K562 (cell line): Measurements from ENCODE around the gene RBM15. TPM values are rescaled to one million over a fixed set of nuclear protein-coding genes. Genes with fewer than 3 reads are reported as not detected.

ENCODE experiments used
- ATAC-seq: fragments of 200-7000 bp; cut with Tn5 transposase; 3 replicates; pipeline ENCODE4 v1.9.1; 2020; ENCODE audit warnings: moderate library complexity
- BruUV-seq: library from RNA; stranded (reverse); fragments of 400-500 nt; replicated peaks from 2 replicates; lab custom pipeline; 2021; lab: Mats Ljungman, UMichigan
- CTCF ChIA-PET: fragments of 300-600 bp; formaldehyde crosslinking; extraction: SDS; loops from one replicate; lab custom pipeline; 2021; ENCODE audit warnings: low intra/inter-chr PET ratio; lab: Yijun Ruan, JAX
- POLR2A ChIA-PET: fragments of 300-600, 350-650 bp; sonication (Branson Sonifier 250); formaldehyde crosslinking; extraction: SDS; loops from one replicate; lab custom pipeline; 2021; ENCODE audit warnings: antibody characterized with exemption, inconsistent platforms; lab: Yijun Ruan, JAX
- DNase-seq, 4 experiments: peaks; one replicate each; pipeline versions ENCODE4 v3.0.0 to v3.0.0-alpha.2; 2011 to 2018; ENCODE audit warnings: low spot score in 3 of 4, mixed read lengths in 3 of 4; ENCODE audit errors: extremely low read depth in 1 of 4
- FAIRE-seq: peaks from 2 replicates; lab custom pipeline; 2011; peaks lifted over from hg19 to GRCh38; lab: Jason Lieb, UNC
- H2AFZ ChIP-seq: 2 replicates; pipeline ENCODE4 v1.6.0; 2011; ENCODE audit warnings: low read depth, low read length, control low read depth, inconsistent platforms
- H3K27ac ChIP-seq: fragments of 200-600 bp; 3 replicates; pipeline ENCODE4 v1.8.0; 2011; ENCODE audit warnings: low read depth, mild to moderate bottlenecking, control low read depth, inconsistent platforms, low read length, moderate library complexity, mixed read lengths; ENCODE audit errors: extremely low read depth
- H3K27me3 ChIP-seq, 2 experiments: fragments of 300-600 bp in 1 of 2; 2 replicates in 1 of 2; 3 replicates in 1 of 2; pipeline versions ENCODE4 v1.6.0 to v1.8.0; 2011; ENCODE audit warnings: inconsistent platforms in 2 of 2, low read length in 2 of 2, mild to moderate bottlenecking in 1 of 2, mixed read lengths in 1 of 2, moderate library complexity in 1 of 2; ENCODE audit not compliant: control insufficient read depth in 2 of 2, insufficient read depth in 2 of 2
- H3K36me3 ChIP-seq: fragments of 300-600 bp; 3 replicates; pipeline ENCODE4 v1.8.0; 2011; ENCODE audit warnings: mild to moderate bottlenecking, low read length, inconsistent platforms; ENCODE audit not compliant: control insufficient read depth, insufficient read depth
- H3K4me1 ChIP-seq, 2 experiments: fragments of 200-600 bp in 1 of 2; replicated peaks in 1 of 2; 2 replicates in 1 of 2; 3 replicates in 1 of 2; pipeline versions ENCODE4 v1.5.1 to v1.8.0; 2011; ENCODE audit warnings: inconsistent platforms in 2 of 2, low read length in 2 of 2, mild to moderate bottlenecking in 1 of 2, mixed read lengths in 1 of 2, moderate library complexity in 1 of 2; ENCODE audit not compliant: control insufficient read depth in 2 of 2, insufficient read depth in 2 of 2
- H3K4me2 ChIP-seq: 2 replicates; pipeline ENCODE4 v1.6.1; 2011; ENCODE audit warnings: low read length, control low read depth, inconsistent platforms, mixed read lengths; ENCODE audit not compliant: insufficient read depth
- H3K4me3 ChIP-seq: fragments of 200-600 bp; sonication (generic), shearing (Covaris generic); 2 replicates; pipeline ENCODE4 v1.5.1; 2016; ENCODE audit warnings: control low read depth, inconsistent platforms
- H3K79me2 ChIP-seq: fragments of 200-600 bp; 3 replicates; pipeline ENCODE4 v1.8.0; 2011; ENCODE audit warnings: low read length, inconsistent platforms; ENCODE audit not compliant: control insufficient read depth, insufficient read depth
- H3K9ac ChIP-seq, 2 experiments: 2 replicates each; pipeline versions ENCODE4 v1.6.0 to v1.6.1; 2011; ENCODE audit warnings: low read depth in 2 of 2, low read length in 2 of 2, control low read depth in 1 of 2, inconsistent platforms in 1 of 2, mild to moderate bottlenecking in 1 of 2, mixed read lengths in 1 of 2; ENCODE audit not compliant: insufficient read depth in 1 of 2
- H3K9me1 ChIP-seq: one replicate; pipeline ENCODE4 v1.6.0; 2011; ENCODE audit warnings: inconsistent platforms, mild to moderate bottlenecking, low read length, moderate library complexity; ENCODE audit not compliant: control insufficient read depth, insufficient read depth
- H3K9me3 ChIP-seq: replicated peaks from 2 replicates; pipeline ENCODE4 v1.5.1; 2011; ENCODE audit warnings: low read depth, low read length, inconsistent platforms; ENCODE audit not compliant: control insufficient read depth, insufficient read depth
- H4K20me1 ChIP-seq: replicated peaks from 2 replicates; pipeline ENCODE4 v1.6.1; 2011; ENCODE audit warnings: low read length, inconsistent platforms, mixed read lengths; ENCODE audit not compliant: control insufficient read depth, insufficient read depth
- CBFA2T2 ChIP-seq: fragments of 450-650 bp; conservative IDR thresholded peaks from 2 replicates; pipeline ENCODE4 v1.6.1; 2017; ENCODE audit warnings: mild to moderate bottlenecking
- CBFA2T3 ChIP-seq: fragments of 450-650 bp; IDR thresholded peaks from 2 replicates; pipeline ENCODE4 v1.6.1; 2017
- CBX2 ChIP-seq: fragments of 200-600 bp; sonication (generic); IDR thresholded peaks from one replicate; pipeline ENCODE4 v1.6.1; 2012; ENCODE audit warnings: mild to moderate bottlenecking, low read length, inconsistent platforms; ENCODE audit not compliant: insufficient read depth, poor library complexity, severe bottlenecking
- DPF2 ChIP-seq: fragments of 450-650 bp; IDR thresholded peaks from 2 replicates; pipeline ENCODE4 v1.6.1; 2016
- EP300 ChIP-seq: IDR thresholded peaks from 2 replicates; pipeline ENCODE4 v1.6.1; 2012; ENCODE audit warnings: low read length, improper control_type of control experiment
- IRF9 ChIP-seq: fragments of 450-650 bp; IDR thresholded peaks from 2 replicates; pipeline ENCODE4 v1.6.1; 2016; ENCODE audit warnings: missing biosample characterization, missing genetic modification characterization
- JUND ChIP-seq, 2 experiments: IDR thresholded peaks; 2 replicates in 1 of 2; 3 replicates in 1 of 2; pipeline ENCODE4 v1.6.1; 2011; ENCODE audit warnings: borderline replicate concordance in 2 of 2, low read depth in 2 of 2, low read length in 2 of 2, improper control_type of control experiment in 1 of 2, missing biosample characterization in 1 of 2, missing genetic modification characterization in 1 of 2, missing genetic modification reagents in 1 of 2
- MAFG ChIP-seq: fragments of 450-650 bp; conservative IDR thresholded peaks from 2 replicates; pipeline ENCODE4 v1.6.1; 2016; ENCODE audit warnings: missing genetic modification characterization, missing compliant biosample characterization
- NBN ChIP-seq: fragments of 450-650 bp; IDR thresholded peaks from 2 replicates; pipeline ENCODE4 v1.6.1; 2016; ENCODE audit warnings: low read depth, mild to moderate bottlenecking
- NFE2 ChIP-seq: IDR thresholded peaks from 2 replicates; pipeline ENCODE4 v1.6.1; 2014; ENCODE audit warnings: antibody characterized with exemption, low read depth
- PTTG1 ChIP-seq: fragments of 450-650 bp; IDR thresholded peaks from 2 replicates; pipeline ENCODE4 v1.6.1; 2016; ENCODE audit warnings: low read depth, mild to moderate bottlenecking, missing genetic modification characterization, missing compliant biosample characterization
- SMARCA4 ChIP-seq: fragments of 450-650 bp; IDR thresholded peaks from 2 replicates; pipeline ENCODE4 v1.6.1; 2016
- SMARCE1 ChIP-seq: fragments of 450-650 bp; IDR thresholded peaks from 2 replicates; pipeline ENCODE4 v1.7.1; 2016; ENCODE audit warnings: mild to moderate bottlenecking
- SOX6 ChIP-seq: fragments of 450-650 bp; IDR thresholded peaks from 2 replicates; pipeline ENCODE4 v1.6.1; 2014; ENCODE audit warnings: mild to moderate bottlenecking
- TEAD4 ChIP-seq, 2 experiments: sonication (generic) in 1 of 2; formaldehyde crosslinking in 1 of 2; IDR thresholded peaks; 2 replicates each; pipeline versions ENCODE4 v1.6.1 to v1.8.0; 2012 to 2022; ENCODE audit warnings: borderline replicate concordance in 1 of 2, inconsistent platforms in 1 of 2, low read length in 1 of 2, mild to moderate bottlenecking in 1 of 2, missing genetic modification reagents in 1 of 2
- ZEB2 ChIP-seq: fragments of 450-650 bp; IDR thresholded peaks from 2 replicates; pipeline ENCODE4 v1.6.1; 2016
- ZNF239 ChIP-seq: fragments of 250-450 bp; sonication (Bioruptor Pico); IDR thresholded peaks from 2 replicates; pipeline ENCODE4 v1.4.0; 2020; ENCODE audit warnings: mild to moderate bottlenecking
- ZNF449 ChIP-seq: fragments of 250-450 bp; sonication (Bioruptor Pico); IDR thresholded peaks from 2 replicates; pipeline ENCODE4 v1.8.0; 2022; ENCODE audit warnings: moderate library complexity, mild to moderate bottlenecking, inconsistent platforms
- WGBS: fragments of 100-300 bp; shearing (Covaris generic); methylation state at CpG from one replicate; pipeline ENCODE4 v1.1.6; 2016; ENCODE audit warnings: low coverage, mixed read lengths; ENCODE audit not compliant: insufficient coverage; ENCODE audit errors: missing lambda C conversion rate; 5-methylcytosine and 5-hydroxymethylcytosine counted together
- in situ Hi-C: fragments of 300-500 bp; cut with MboI; formaldehyde crosslinking; loops from 4 replicates; pipeline ENCODE4 v1.15.0; 2018; ENCODE audit warnings: inconsistent platforms, mixed read lengths
- intact Hi-C: fragments of 100-400 bp; cut with micrococcal nuclease; formaldehyde crosslinking; loops from 2 replicates; pipeline ENCODE4 v1.14.2; 2022
- polyA plus RNA-seq, 8 experiments: library from polyadenylated mRNA; depleted of rRNA in 4 of 8; stranded (reverse) in 5 of 8; unstranded in 3 of 8; fragments of >200 nt; fragmentation: Nextera tagmentation in 2 of 8; fragmentation: Illumina TruSeq in 1 of 8; extraction: Ambion mirVana in 2 of 8; extraction: Trizol in 1 of 8; gene quantifications; 2 replicates each; pipeline versions ENCODE4 v1.2.1 to v1.2.3, GENCODE V29; 2011 to 2014; ENCODE audit warnings: inconsistent platforms in 1 of 8, missing spikeins in 1 of 8
- total RNA-seq, 7 experiments: library from RNA; depleted of rRNA in 6 of 7; stranded (reverse); fragments of >200 nt in 6 of 7; fragmentation: Illumina TruSeq in 2 of 7; extraction: Trizol in 2 of 7; gene quantifications; 2 replicates each; pipeline versions ENCODE4 v1.2.1 to v1.2.3, GENCODE V29; 2011 to 2021; ENCODE audit warnings: low replicate concordance in 1 of 7

The RBM15 gene
- total and polyA plus RNA-seq, 9 of the 15 experiments (the other 6 are each of a cell fraction or from before 2014, with no cell fraction given): 2.4 to 63.4 (median 28.2) TPM

- Histone ChIP-seq H4K20me1 (no peaks in the 10 kb centered on the region), H3K9me1 (no peaks in the 10 kb centered on the region), H3K4me2 (peak overlapping the region; percentile 39; the same call in 1 of the 2 replicates), H3K4me1 (peaks cover 4 to 16% of the 10 kb centered on the region in 2 experiments; a peak in 3 of 5 replicates), H3K79me2 (no peaks in the 10 kb centered on the region), H3K4me3 (no peak overlapping the region), H3K27me3 (no peaks in the 10 kb centered on the region), H2AFZ (peak overlapping the region; percentile 76; the same call in 1 of the 2 replicates), H3K9me3 (peaks cover 7% of the 10 kb centered on the region; the same call in 1 of the 2 replicates), H3K27ac (peak overlapping the region; percentile 29; the same call in 1 of the 3 replicates), H3K9ac (no peak overlapping the region), H3K36me3 (no peaks in the 10 kb centered on the region)
- ATAC-seq (no peak), DNase-seq (no peak), FAIRE-seq (no peak)
- WGBS: 20% methylated on average over 3 of the region's 3 CpGs
- ChIA-PET POLR2A (interaction anchor here (1.2 to 7.6 kb wide), 2 partner anchors 10 to 11 kb away, joined by 4 to 36 read pairs; partner anchors contain the start of gene RBM15), CTCF (interaction anchor here (0.7 kb wide), 1 partner anchor 66 kb away, joined by 3 read pairs; no protein-coding TSS in a partner anchor)
- intact Hi-C loops: no loop called here
- in situ Hi-C loops: no loop called here
- BruUV-seq: no TSS peak
- TF ChIP-seq SMARCE1 (peak; percentile 54; the same call in 1 of the 2 replicates), CBFA2T3 (peak; percentile 75), MAFG (tag) (peak; percentile 41), NBN (no peak), NFE2 (peak; percentile 54), ZNF239 (CRISPR knock-in tag) (no peak), EP300 (peak; percentile 57), TEAD4 (IDR thresholded peaks at IDR 0.05; ENCODE audit: low read length) (peak; percentile 41; the same call in 1 of the 2 replicates), TEAD4 (CRISPR knock-in tag; IDR thresholded peaks at IDR 0.05; ENCODE audit: borderline replicate concordance) (no peak), CBX2 (no peak), PTTG1 (tag) (no peak), ZNF449 (CRISPR knock-in tag) (no peak), DPF2 (peak; percentile 64; the same call in 1 of the 2 replicates), ZEB2 (peak; percentile 87), SOX6 (peak; percentile 84), IRF9 (tag) (no peak), JUND (IDR thresholded peaks at IDR 0.05; ENCODE audit: borderline replicate concordance, low read depth, low read length) (no peak), JUND (tag; IDR thresholded peaks at IDR 0.05; ENCODE audit: borderline replicate concordance, low read depth, low read length) (0 out of 3 replicates have a peak, but pooled peaks have one; percentile 6), CBFA2T2 (peak; percentile 50), SMARCA4 (peak; percentile 48; the same call in 1 of the 2 replicates)
Measured at GRCh38 chr1:110328700-110329099, 10.5 kb upstream of the RBM15 start.
